ENCODE data around the gene POLG2.

GRCh38 chr17:64520359-64520758, 23.5 kb upstream of the POLG2 start:
- TF ChIP-seq SIN3A (IDR thresholded peaks at IDR 0.05; ENCODE audit: low read depth, low read length) = no peak
- TF ChIP-seq CTCF (IDR thresholded peaks at IDR 0.05 in 2 of 3, conservative IDR thresholded peaks at IDR 0.05 in 1 of 3; ENCODE audit: control insufficient read depth in 2 of 3, extremely low read depth in 1 of 3, insufficient read depth in 1 of 3, low read depth in 3 of 3, low read length in 3 of 3) = no peak
- TF ChIP-seq TBL1XR1 (IDR thresholded peaks at IDR 0.05; ENCODE audit: low read depth, low read length) = no peak
- TF ChIP-seq E2F8 (IDR thresholded peaks at IDR 0.05; ENCODE audit: low read depth, partially characterized antibody) = no peak
- no peak for TF ChIP-seq ESRRA (IDR thresholded peaks at IDR 0.05; ENCODE audit: low read length)
- TF ChIP-seq SRF (IDR thresholded peaks at IDR 0.05; ENCODE audit: low read depth in 2 of 2, low read length in 2 of 2) = no peak
- no peak for TF ChIP-seq NR2C2 (IDR thresholded peaks at IDR 0.05; ENCODE audit: borderline replicate concordance, control insufficient read depth, insufficient read length, low read depth)

Data from GM12878 (cell line).